ENCODE data around the gene SGPP2.

GRCh38 chr2:222433332-222434173, 9.2 kb downstream of the SGPP2 start:
- TF ChIP-seq POLR2A (IDR thresholded peaks at IDR 0.05; ENCODE audit: low read length): no peak
- TF ChIP-seq GATA1 (IDR thresholded peaks at IDR 0.05; ENCODE audit: low read depth, low read length): no peak
